WTC11 (cell line): Measurements from ENCODE around the gene SNRNP27. TPM values are rescaled to one million over a fixed set of nuclear protein-coding genes. Genes with fewer than 3 reads are reported as not detected.

Experiments
- ATF2 ChIP-seq: sonication (generic); formaldehyde crosslinking; IDR thresholded peaks from 2 replicates; pipeline ENCODE4 v1.8.1; 2022; ENCODE audit warnings: low read depth, missing genetic modification reagents, borderline replicate concordance
- ATF3 ChIP-seq: sonication (generic); formaldehyde crosslinking; conservative IDR thresholded peaks from 2 replicates; pipeline ENCODE4 v1.8.1; 2022; ENCODE audit warnings: mild to moderate bottlenecking, missing genetic modification reagents
- CREB1 ChIP-seq: sonication (generic); formaldehyde crosslinking; IDR thresholded peaks from 2 replicates; pipeline ENCODE4 v1.8.0; 2023; ENCODE audit warnings: mild to moderate bottlenecking, missing genetic modification reagents
- CREM ChIP-seq: sonication (generic); formaldehyde crosslinking; IDR thresholded peaks from 2 replicates; pipeline ENCODE4 v1.8.1; 2022; ENCODE audit warnings: mild to moderate bottlenecking, missing genetic modification reagents, moderate library complexity
- ELF4 ChIP-seq: sonication (generic); formaldehyde crosslinking; IDR thresholded peaks from 2 replicates; pipeline ENCODE4 v1.8.1; 2022; ENCODE audit warnings: low read depth, mild to moderate bottlenecking, moderate library complexity, missing genetic modification reagents
- EMX1 ChIP-seq: fragments of 250-450 bp; sonication (Bioruptor Pico); IDR thresholded peaks from 2 replicates; pipeline ENCODE4 v1.8.0; 2021; ENCODE audit warnings: mild to moderate bottlenecking
- FOXP1 ChIP-seq: sonication (generic); formaldehyde crosslinking; IDR thresholded peaks from 2 replicates; pipeline ENCODE4 v1.8.0; 2022; ENCODE audit warnings: missing genetic modification reagents, mild to moderate bottlenecking, moderate library complexity, borderline replicate concordance
- GABPB1 ChIP-seq: sonication (generic); formaldehyde crosslinking; IDR thresholded peaks from 2 replicates; pipeline ENCODE4 v1.8.1; 2023; ENCODE audit warnings: mild to moderate bottlenecking, missing genetic modification reagents
- HMGA2 ChIP-seq: fragments of 250-450 bp; sonication (Bioruptor Pico); IDR thresholded peaks from 2 replicates; pipeline ENCODE4 v1.4.0; 2021; ENCODE audit warnings: mild to moderate bottlenecking, moderate library complexity
- JAZF1 ChIP-seq: fragments of 250-450 bp; sonication (Bioruptor Pico); IDR thresholded peaks from 2 replicates; pipeline ENCODE4 v1.9.0; 2021; ENCODE audit warnings: moderate library complexity, mild to moderate bottlenecking, inconsistent platforms
- MXD4 ChIP-seq: fragments of 250-450 bp; sonication (Bioruptor Pico); IDR thresholded peaks from 2 replicates; pipeline ENCODE4 v1.8.0; 2021; ENCODE audit warnings: mild to moderate bottlenecking, moderate library complexity, borderline replicate concordance
- NFATC4 ChIP-seq: fragments of 250-450 bp; sonication (Bioruptor Pico); IDR thresholded peaks from 2 replicates; pipeline ENCODE4 v1.9.0; 2021; ENCODE audit warnings: mild to moderate bottlenecking
- NFE2L1 ChIP-seq: sonication (generic); formaldehyde crosslinking; IDR thresholded peaks from 2 replicates; pipeline ENCODE4 v1.8.1; 2023; ENCODE audit warnings: missing genetic modification reagents
- NR1H2 ChIP-seq: sonication (generic); formaldehyde crosslinking; IDR thresholded peaks from 2 replicates; pipeline ENCODE4 v1.9.0; 2021; ENCODE audit warnings: mild to moderate bottlenecking, moderate library complexity, missing genetic modification reagents
- PRDM15 ChIP-seq: sonication (generic); formaldehyde crosslinking; IDR thresholded peaks from 2 replicates; pipeline ENCODE4 v1.8.0; 2022; ENCODE audit warnings: missing genetic modification reagents
- RELA ChIP-seq: sonication (generic); formaldehyde crosslinking; IDR thresholded peaks from 2 replicates; pipeline ENCODE4 v1.8.1; 2022; ENCODE audit warnings: missing genetic modification reagents, mild to moderate bottlenecking, borderline replicate concordance
- RORB ChIP-seq: fragments of 250-450 bp; sonication (Bioruptor Pico); IDR thresholded peaks from 2 replicates; pipeline ENCODE4 v1.9.0; 2021; ENCODE audit warnings: mild to moderate bottlenecking
- SMAD3 ChIP-seq: sonication (generic); formaldehyde crosslinking; IDR thresholded peaks from 2 replicates; pipeline ENCODE4 v1.8.0; 2022; ENCODE audit warnings: missing genetic modification reagents, mild to moderate bottlenecking, borderline replicate concordance
- SOX15 ChIP-seq: fragments of 250-450 bp; sonication (Bioruptor Pico); IDR thresholded peaks from 2 replicates; pipeline ENCODE4 v1.9.0; 2021; ENCODE audit warnings: mild to moderate bottlenecking
- TCF7 ChIP-seq: sonication (generic); formaldehyde crosslinking; IDR thresholded peaks from 2 replicates; pipeline ENCODE4 v1.8.0; 2022; ENCODE audit warnings: mild to moderate bottlenecking, low read depth, missing genetic modification reagents, moderate library complexity
- USF1 ChIP-seq: sonication (generic); formaldehyde crosslinking; IDR thresholded peaks from 2 replicates; pipeline ENCODE4 v1.8.0; 2022; ENCODE audit warnings: mild to moderate bottlenecking, missing genetic modification reagents
- ZBTB21 ChIP-seq: sonication (generic); formaldehyde crosslinking; IDR thresholded peaks from 2 replicates; pipeline ENCODE4 v1.8.1; 2023; ENCODE audit warnings: mild to moderate bottlenecking, missing genetic modification reagents, borderline replicate concordance
- ZMAT4 ChIP-seq: fragments of 250-450 bp; sonication (Bioruptor Pico); IDR thresholded peaks from 2 replicates; pipeline ENCODE4 v1.9.0; 2021; ENCODE audit warnings: mild to moderate bottlenecking
- ZNF423 ChIP-seq: fragments of 250-450 bp; sonication (Bioruptor Pico); IDR thresholded peaks from 2 replicates; pipeline ENCODE4 v2.1.2; 2022; ENCODE audit warnings: mild to moderate bottlenecking, moderate library complexity
- ZNF671 ChIP-seq: fragments of 250-450 bp; sonication (Bioruptor Pico); IDR thresholded peaks from 2 replicates; pipeline ENCODE4 v1.8.0; 2021; ENCODE audit warnings: mild to moderate bottlenecking
- total RNA-seq: library from RNA; stranded (reverse); gene quantifications from 3 replicates; pipeline ENCODE4 v1.2.3, GENCODE V29; 2021
- TF ChIP-seq, protein P1 (sequence below): sonication (generic); formaldehyde crosslinking; IDR thresholded peaks from 2 replicates; pipeline ENCODE4 v1.8.1; 2023; ENCODE audit warnings: mild to moderate bottlenecking, missing genetic modification reagents
- TF ChIP-seq, protein P2 (sequence below): sonication (generic); formaldehyde crosslinking; IDR thresholded peaks from 2 replicates; pipeline ENCODE4 v1.8.1; 2022; ENCODE audit warnings: low read depth, mild to moderate bottlenecking, moderate library complexity, missing genetic modification reagents, borderline replicate concordance
- TF ChIP-seq, protein P3 (sequence below): fragments of 250-450 bp; sonication (Bioruptor Pico); IDR thresholded peaks from 2 replicates; pipeline ENCODE4 v1.9.0; 2021; ENCODE audit warnings: mild to moderate bottlenecking

Gene SNRNP27
- total RNA-seq, 1 experiment from 2014 or later: 38.4 TPM

- TF ChIP-seq ATF2 (CRISPR knock-in tag): no peak
- no peak; the same call in 1 of the 2 replicates for TF ChIP-seq CREB1 (CRISPR knock-in tag)
- TF ChIP-seq EMX1 (CRISPR knock-in tag): 0 out of 2 replicates have a peak, but pooled peaks have one; percentile 35
- peak; percentile 14; the same call in 1 of the 2 replicates for TF ChIP-seq NFATC4 (CRISPR knock-in tag)
- no peak for TF ChIP-seq ZBTB21 (CRISPR knock-in tag)
- no peak for TF ChIP-seq JAZF1
- TF ChIP-seq NFE2L1 (CRISPR knock-in tag): peak; percentile 76
- TF ChIP-seq ZNF671 (CRISPR knock-in tag): no peak; the same call in 1 of the 2 replicates
- TF ChIP-seq TCF7 (CRISPR knock-in tag): no peak
- TF ChIP-seq ZNF423: no peak
- TF ChIP-seq FOXP1 (CRISPR knock-in tag): peak; percentile 76
- TF ChIP-seq, protein P1, sequence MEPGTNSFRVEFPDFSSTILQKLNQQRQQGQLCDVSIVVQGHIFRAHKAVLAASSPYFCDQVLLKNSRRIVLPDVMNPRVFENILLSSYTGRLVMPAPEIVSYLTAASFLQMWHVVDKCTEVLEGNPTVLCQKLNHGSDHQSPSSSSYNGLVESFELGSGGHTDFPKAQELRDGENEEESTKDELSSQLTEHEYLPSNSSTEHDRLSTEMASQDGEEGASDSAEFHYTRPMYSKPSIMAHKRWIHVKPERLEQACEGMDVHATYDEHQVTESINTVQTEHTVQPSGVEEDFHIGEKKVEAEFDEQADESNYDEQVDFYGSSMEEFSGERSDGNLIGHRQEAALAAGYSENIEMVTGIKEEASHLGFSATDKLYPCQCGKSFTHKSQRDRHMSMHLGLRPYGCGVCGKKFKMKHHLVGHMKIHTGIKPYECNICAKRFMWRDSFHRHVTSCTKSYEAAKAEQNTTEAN (CRISPR knock-in tag): peak; percentile 90
- no peak for TF ChIP-seq ELF4 (CRISPR knock-in tag)
- TF ChIP-seq, protein P2, sequence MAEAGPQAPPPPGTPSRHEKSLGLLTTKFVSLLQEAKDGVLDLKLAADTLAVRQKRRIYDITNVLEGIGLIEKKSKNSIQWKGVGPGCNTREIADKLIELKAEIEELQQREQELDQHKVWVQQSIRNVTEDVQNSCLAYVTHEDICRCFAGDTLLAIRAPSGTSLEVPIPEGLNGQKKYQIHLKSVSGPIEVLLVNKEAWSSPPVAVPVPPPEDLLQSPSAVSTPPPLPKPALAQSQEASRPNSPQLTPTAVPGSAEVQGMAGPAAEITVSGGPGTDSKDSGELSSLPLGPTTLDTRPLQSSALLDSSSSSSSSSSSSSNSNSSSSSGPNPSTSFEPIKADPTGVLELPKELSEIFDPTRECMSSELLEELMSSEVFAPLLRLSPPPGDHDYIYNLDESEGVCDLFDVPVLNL (CRISPR knock-in tag): no peak
- peak; percentile 89 for TF ChIP-seq GABPB1 (CRISPR knock-in tag)
- peak; percentile 56; the same call in 1 of the 2 replicates for TF ChIP-seq CREM (CRISPR knock-in tag)
- TF ChIP-seq RORB (CRISPR knock-in tag): no peak
- no peak for TF ChIP-seq MXD4
- TF ChIP-seq ATF3 (CRISPR knock-in tag): 0 out of 2 replicates have a peak, but pooled peaks have one; percentile 48
- 0 out of 2 replicates have a peak, but pooled peaks have one; percentile 62 for TF ChIP-seq SMAD3 (CRISPR knock-in tag)
- no peak for TF ChIP-seq ZMAT4 (CRISPR knock-in tag)
- TF ChIP-seq PRDM15 (CRISPR knock-in tag): no peak
- no peak for TF ChIP-seq SOX15 (CRISPR knock-in tag)
- no peak; the same call in 1 of the 2 replicates for TF ChIP-seq USF1 (CRISPR knock-in tag)
- TF ChIP-seq, protein P3, sequence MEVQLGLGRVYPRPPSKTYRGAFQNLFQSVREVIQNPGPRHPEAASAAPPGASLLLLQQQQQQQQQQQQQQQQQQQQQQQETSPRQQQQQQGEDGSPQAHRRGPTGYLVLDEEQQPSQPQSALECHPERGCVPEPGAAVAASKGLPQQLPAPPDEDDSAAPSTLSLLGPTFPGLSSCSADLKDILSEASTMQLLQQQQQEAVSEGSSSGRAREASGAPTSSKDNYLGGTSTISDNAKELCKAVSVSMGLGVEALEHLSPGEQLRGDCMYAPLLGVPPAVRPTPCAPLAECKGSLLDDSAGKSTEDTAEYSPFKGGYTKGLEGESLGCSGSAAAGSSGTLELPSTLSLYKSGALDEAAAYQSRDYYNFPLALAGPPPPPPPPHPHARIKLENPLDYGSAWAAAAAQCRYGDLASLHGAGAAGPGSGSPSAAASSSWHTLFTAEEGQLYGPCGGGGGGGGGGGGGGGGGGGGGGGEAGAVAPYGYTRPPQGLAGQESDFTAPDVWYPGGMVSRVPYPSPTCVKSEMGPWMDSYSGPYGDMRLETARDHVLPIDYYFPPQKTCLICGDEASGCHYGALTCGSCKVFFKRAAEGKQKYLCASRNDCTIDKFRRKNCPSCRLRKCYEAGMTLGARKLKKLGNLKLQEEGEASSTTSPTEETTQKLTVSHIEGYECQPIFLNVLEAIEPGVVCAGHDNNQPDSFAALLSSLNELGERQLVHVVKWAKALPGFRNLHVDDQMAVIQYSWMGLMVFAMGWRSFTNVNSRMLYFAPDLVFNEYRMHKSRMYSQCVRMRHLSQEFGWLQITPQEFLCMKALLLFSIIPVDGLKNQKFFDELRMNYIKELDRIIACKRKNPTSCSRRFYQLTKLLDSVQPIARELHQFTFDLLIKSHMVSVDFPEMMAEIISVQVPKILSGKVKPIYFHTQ: no peak
- TF ChIP-seq RELA (CRISPR knock-in tag): 0 out of 2 replicates have a peak, but pooled peaks have one; percentile 27
- TF ChIP-seq HMGA2 (CRISPR knock-in tag): peak; percentile 55; the same call in 1 of the 2 replicates
- TF ChIP-seq NR1H2: no peak
Measured at GRCh38 chr2:69914164-69914949, 20.6 kb downstream of the SNRNP27 start (continued).
